HG02840 (cell line): ENCODE results near the gene GNAI2.

Source experiments
- ATAC-seq: cut with Tn5 transposase; IDR thresholded peaks from one replicate; pipeline ENCODE4 v1.9.1; 2021; ENCODE audit warnings: mild to moderate bottlenecking, moderate library complexity, moderate number of reproducible peaks; ENCODE audit not compliant: unreplicated experiment, low FRiP score

GNAI2 gene

GRCh38 chr3:50235716-50236483, at the start of gene GNAI2:
Gene GNAI2 (plus strand): TSS chr3:50236204. CDS start chr3:50236336, 132 bp downstream.
- peak; percentile 95 for ATAC-seq

DNA sequence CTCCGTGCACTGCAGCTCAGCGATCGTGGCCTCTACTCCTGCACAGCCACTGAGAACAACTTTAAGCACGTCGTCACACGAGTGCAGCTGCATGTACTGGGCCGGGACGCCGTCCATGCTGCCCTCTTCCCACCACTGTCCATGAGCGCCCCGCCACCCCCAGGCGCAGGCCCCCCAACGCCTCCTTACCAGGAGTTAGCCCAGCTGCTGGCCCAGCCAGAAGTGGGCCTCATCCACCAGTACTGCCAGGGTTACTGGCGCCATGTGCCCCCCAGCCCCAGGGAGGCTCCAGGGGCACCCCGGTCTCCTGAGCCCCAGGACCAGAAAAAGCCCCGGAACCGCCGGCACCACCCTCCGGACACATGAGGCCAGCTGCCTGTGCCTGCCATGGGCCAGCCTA, 48.3 kb upstream of the GNAI2 start:
- no peak for ATAC-seq

DNA sequence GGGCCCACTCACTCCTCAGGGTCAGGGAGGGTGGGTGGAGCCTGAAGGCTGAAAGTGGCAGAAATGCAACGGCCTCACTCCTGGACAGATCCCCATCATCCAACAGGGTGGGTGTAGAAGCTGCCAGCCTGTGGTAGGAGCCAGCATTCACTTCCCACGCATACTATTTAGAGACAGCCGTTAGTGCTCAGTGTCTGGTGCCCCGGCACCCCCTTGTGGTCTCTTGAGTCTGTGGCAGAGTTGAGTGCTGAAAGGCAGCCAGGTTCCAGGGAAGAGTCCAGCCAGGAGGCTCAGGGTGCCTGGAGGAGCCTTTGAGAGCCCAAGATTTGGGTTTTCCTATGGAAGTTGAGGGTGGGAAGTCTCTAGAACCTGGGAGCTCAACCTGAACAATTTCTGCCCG, 46.7 kb upstream of the GNAI2 start:
- no peak for ATAC-seq

DNA sequence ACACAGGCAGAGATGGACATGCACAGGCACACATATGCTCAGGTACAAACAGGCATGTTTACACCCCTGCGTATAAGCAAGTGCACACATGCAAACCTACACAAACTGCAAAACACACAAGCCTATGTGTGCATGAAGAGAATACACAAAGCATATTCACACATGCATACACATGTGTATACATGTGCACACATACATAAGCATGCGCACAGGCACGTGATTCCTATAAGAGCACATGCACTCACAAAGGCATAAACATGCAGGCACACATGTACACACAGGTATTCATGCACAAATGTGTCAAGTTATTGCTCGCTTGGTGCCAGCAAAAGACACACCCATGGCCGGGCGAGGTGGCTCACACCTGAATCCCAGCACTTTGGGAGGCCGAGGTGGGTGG, 46.0 kb upstream of the GNAI2 start:
- ATAC-seq: no peak

DNA sequence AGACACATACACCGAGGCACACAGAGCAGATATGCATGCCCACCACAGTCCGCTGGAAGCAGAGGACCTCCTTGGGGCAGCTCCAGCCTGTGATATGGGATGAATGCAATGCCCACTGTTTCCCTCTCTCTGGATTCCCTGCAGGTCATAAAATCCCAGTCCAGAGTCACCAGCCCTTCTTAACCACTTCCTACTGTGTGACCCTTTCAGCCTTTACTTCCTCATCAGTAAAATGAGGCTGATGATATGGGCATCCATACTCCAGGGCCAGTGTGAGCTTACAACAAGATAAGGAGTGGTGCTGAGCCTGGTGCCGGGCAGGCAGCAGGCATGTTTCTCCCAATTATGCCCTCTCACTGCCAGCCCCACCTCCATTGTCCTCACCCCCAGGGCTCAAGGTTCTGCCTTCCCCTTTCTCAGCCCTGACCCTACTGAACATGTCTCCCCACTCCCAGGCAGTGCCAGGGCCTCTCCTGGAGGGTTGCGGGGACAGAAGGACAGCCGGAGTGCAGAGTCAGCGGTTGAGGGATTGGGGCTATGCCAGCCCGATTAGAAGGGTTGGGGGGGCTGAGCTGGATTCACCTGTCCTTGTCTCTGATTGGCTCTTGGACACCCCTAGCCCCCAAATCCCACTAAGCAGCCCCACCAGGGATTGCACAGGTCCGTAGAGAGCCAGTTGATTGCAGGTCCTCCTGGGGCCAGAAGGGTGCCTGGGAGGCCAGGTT, 44.9 kb upstream of the GNAI2 start, which contains the start of gene GNAT1:
GNAT1 (plus strand) TSS at position 675 of the 725 bp plus-strand sequence. CDS start 116 bp downstream, outside the sequence.
- ATAC-seq: no peak

DNA sequence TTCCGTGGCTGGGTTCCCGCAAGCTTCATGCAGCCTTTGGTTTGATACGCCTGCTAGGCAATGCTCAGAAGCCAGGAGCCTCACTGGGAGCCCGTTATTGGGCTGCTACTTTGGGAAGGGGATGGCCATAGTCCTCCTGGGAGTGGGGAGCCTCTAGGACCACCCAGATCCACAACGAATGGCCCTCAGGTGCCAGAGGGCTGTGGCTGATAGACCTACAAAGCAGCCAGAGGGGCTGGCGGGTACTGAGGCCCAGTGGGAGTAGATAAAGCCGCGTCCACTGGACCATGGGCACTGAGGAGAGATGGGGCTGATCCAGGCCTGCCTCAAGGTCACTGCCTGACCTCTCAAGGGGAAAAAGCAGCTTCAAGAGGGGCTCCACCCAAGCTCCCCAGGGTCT, 43.9 kb upstream of the GNAI2 start:
- ATAC-seq: no peak

DNA sequence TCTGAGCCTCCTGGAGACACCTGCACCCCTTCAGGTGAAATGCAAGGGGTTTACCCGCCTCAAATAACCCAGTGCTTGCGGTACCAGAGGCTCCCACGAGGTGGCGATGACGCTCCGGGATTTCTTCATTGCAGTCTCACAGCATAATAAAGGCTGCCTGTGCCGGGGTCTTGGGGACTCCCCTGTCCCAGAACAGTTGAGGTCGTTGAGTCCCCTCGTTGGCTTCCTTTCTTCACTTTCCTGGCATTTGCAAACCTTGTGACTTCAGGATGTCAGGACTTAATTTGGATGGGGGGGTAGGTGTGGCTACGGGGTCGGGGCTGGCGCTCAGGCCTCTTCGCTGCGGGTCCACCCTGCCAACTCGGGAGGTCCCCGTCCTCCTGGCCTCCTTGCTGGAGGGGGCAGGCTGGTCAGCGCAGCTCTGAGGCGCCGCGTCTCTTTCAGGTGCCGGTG, 43.3 kb upstream of the GNAI2 start:
- ATAC-seq: no peak

DNA sequence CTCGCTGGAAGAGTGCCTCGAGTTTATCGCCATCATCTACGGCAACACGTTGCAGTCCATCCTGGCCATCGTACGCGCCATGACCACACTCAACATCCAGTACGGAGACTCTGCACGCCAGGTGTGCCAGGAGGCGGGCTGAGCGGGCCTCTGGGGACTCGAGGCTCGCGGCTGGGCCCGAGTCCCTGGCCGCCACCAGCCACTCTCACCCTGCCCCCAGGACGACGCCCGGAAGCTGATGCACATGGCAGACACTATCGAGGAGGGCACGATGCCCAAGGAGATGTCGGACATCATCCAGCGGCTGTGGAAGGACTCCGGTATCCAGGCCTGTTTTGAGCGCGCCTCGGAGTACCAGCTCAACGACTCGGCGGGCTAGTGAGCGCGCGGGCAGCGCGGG, 42.7 kb upstream of the GNAI2 start:
- ATAC-seq: no peak

DNA sequence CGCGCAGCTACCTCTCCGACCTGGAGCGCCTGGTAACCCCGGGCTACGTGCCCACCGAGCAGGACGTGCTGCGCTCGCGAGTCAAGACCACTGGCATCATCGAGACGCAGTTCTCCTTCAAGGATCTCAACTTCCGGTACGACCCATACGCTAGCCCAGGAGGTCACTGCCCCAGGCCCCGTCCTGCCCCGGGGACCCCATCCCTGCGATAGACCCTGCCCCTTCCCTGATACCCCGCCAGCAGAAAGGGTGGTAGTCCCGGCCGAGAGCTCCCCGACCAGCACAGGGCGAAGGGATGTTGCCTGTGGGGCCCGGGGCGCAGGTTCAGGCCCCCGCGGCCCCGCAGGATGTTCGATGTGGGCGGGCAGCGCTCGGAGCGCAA, 42.3 kb upstream of the GNAI2 start:
- no peak for ATAC-seq

DNA sequence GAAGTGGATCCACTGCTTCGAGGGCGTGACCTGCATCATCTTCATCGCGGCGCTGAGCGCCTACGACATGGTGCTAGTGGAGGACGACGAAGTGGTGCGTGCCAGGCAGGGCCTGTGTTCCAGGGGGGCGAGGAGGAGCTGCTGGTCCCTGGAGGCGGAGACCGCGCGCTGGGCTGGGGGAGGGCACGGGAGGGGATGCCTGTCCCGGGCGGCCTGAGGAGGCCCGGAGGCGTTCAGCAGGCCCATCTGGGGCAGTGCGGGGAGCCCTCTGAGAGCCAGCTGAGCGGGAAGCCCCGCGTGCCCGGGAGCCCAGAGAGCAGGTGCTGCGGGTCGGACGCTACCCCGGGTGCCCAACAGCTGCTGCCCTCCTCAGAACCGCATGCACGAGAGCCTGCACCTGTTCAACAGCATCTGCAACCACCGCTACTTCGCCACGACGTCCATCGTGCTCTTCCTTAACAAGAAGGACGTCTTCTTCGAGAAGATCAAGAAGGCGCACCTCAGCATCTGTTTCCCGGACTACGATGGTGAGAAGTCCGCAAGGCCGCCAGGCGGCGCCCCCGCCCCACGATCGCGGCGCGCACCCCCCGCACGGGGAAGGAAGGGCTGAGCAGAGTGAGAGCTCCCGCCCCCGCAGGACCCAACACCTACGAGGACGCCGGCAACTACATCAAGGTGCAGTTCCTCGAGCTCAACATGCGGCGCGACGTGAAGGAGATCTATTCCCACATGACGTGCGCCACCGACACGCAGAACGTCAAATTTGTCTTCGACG, 41.7 kb upstream of the GNAI2 start:
- ATAC-seq: no peak

- no peak for ATAC-seq
These were observed 41.0 kb upstream of the GNAI2 start for GRCh38 chr3:50194903-50195500.

GRCh38 chr3:50195501-50196252, 40.3 kb upstream of the GNAI2 start:
- ATAC-seq: no peak

GRCh38 chr3:50196253-50196801, 39.7 kb upstream of the GNAI2 start:
- ATAC-seq: no peak

DNA sequence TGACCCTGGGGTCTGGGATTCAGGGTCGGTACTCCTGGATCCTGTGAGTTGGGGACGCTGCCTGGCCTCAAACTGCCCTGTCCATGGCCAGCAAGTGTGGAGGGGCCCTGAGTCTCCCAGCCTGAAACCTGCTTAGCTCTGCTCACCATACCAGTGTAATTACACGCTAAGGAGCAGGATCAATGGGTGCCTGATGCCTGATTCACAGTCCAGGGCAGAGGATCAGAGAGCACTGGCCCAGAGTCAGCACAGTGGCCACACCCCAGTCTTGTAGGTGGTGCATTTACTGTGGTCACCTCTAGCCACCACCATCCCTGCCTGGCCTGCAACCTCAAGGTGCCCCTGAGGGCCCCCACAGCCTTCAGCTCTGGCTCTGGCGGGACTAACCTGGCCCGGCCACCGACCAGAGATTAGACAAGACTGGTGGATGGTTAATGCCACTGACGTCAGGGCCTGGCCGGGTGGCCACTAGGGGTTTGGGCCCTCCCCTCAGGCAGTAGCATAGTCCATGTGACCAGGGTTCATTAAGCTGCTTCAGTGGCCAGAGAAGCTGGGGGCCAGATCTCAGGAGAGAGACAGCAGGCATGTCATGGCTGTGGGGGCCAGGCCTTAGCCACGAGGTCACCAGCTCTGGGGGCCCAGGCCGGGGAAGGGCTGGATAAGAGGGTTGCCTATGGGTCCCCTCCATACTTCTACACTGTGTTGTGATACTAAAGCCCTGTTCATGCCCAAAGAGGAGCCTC, 34.3 kb upstream of the GNAI2 start:
- ATAC-seq: no peak

DNA sequence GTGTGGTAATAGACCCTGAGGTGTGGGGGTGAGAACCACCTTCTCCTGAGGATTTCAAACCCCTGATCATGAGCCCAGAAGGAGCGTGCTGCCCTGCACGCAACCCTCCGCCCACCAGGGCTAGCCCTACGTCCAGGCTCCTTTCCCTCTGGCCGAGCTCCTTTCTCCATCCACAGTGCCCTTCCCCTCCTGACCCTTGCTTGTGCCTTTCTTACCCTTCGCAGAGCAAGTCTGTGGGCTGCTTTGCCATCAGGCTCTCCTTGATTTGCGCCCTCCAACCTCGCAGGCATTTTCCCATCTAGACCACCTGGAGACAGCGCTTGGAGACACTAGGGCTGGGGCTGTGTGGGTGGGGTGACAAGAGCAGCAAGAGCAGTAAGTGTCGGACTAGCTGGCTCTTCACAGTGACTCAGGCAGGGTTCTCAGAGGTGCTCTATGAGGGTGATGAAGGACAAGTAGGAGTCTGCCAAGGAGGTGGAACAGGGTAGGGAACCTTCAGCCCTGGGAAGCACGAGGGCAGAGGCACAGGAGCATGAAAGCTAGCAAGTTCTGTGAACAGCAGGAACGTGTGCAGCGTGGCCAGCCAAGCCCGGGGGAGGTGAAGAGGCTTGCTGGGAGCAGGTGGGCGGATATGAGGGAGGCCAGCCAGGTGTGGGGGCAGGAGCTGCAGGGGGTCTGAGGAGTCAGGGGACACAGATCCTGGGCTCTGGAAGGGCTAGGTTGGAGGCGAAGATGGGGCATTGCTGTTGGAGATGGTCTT, 33.5 kb upstream of the GNAI2 start:
- ATAC-seq: no peak

- ATAC-seq: no peak
These were observed 32.7 kb upstream of the GNAI2 start for GRCh38 chr3:50203113-50203808.
